Right lobe of liver (tissue), 4 donors: Measurements from ENCODE around the gene DTHD1.

Experiments used
- CTCF ChIP-seq, 4 donors: fragments of 200-600 bp in 3 of 4; fragments of 450-650 bp in 1 of 4; IDR thresholded peaks; one replicate each; pipeline versions ENCODE4 v1.5.1 to v1.8.0; 2016 to 2022; ENCODE audit warnings: antibody characterized with exemption in 4 of 4, mild to moderate bottlenecking in 2 of 4
- POLR2A ChIP-seq: fragments of 450-650 bp; IDR thresholded peaks from one replicate; pipeline ENCODE4 v1.6.1; 2017; ENCODE audit warnings: antibody characterized with exemption, mild to moderate bottlenecking
- donor health status: DM: no; HTN: no; CAD: no.
- donor health status: DM: no; HTN: no; CAD: no.
- donor health status: DM: no; HTN: yes; CAD: no.

- no peak for TF ChIP-seq POLR2A
- no peak for TF ChIP-seq CTCF (IDR thresholded peaks at IDR 0.05)
Measured at GRCh38 chr4:36329228-36329627, 47.8 kb downstream of the DTHD1 start.
